HAP-1 (cell line): ENCODE measurements around the gene ATP2B2.

ENCODE experiments used
- DNase-seq, 2 experiments: peaks; one replicate each; pipeline ENCODE4 v3.0.0-alpha.2; 2016 to 2020; ENCODE audit warnings: low spot score in 2 of 2
- H3K27me3 ChIP-seq: fragments of 250-450 bp; sonication (Bioruptor Pico); 2 replicates; pipeline ENCODE4 v1.5.1; 2020; ENCODE audit warnings: low read depth, mild to moderate bottlenecking, moderate library complexity
- H3K36me3 ChIP-seq: fragments of 250-450 bp; sonication (Bioruptor Pico); replicated peaks from 2 replicates; pipeline ENCODE4 v1.5.1; 2020; ENCODE audit warnings: mild to moderate bottlenecking
- H3K4me1 ChIP-seq: fragments of 250-450 bp; sonication (Bioruptor Pico); 2 replicates; pipeline ENCODE4 v1.5.1; 2020; ENCODE audit warnings: mild to moderate bottlenecking
- H3K4me3 ChIP-seq: fragments of 250-450 bp; sonication (Bioruptor Pico); 2 replicates; pipeline ENCODE4 v1.5.1; 2020; ENCODE audit warnings: mild to moderate bottlenecking, moderate library complexity
- H3K9me3 ChIP-seq: fragments of 250-450 bp; sonication (Bioruptor Pico); 2 replicates; pipeline ENCODE4 v1.5.1; 2020; ENCODE audit warnings: mild to moderate bottlenecking, moderate library complexity
- in situ Hi-C: fragments of 300-500 bp; cut with MboI; formaldehyde crosslinking; loops from 3 replicates; pipeline ENCODE4 v1.14.3; 2020; ENCODE audit warnings: low sequenced_read_pairs, inconsistent platforms, mixed read lengths

ATP2B2 gene

DNA sequence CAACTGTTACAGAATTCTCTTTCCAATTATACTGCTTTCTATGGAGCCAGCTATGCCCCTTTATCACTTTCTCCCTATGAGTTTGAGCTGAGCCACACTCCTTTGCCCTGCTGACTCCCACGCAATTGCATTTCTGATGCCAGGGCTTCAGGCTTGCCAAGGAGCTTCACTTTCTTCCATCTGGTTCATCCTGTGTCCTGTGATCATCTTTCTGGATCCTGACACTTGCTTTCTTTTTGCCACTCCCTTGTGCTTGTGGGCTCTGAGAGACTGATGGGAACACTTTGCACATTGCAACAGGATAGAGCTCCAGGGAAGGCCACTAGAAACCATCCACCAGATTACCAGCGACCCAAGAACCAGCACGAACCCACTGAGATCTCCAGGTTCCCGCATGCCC lies 107.5 kb downstream of the ATP2B2 start:
- Histone ChIP-seq H3K4me3 (no peak overlapping the region), H3K4me1 (no peaks in the 10 kb centered on the region), H3K9me3 (no peaks in the 10 kb centered on the region), H3K27me3 (no peaks in the 10 kb centered on the region), H3K36me3 (no peaks in the 10 kb centered on the region)
- DNase-seq = no peak
- in situ Hi-C loops = no loop called here

DNA sequence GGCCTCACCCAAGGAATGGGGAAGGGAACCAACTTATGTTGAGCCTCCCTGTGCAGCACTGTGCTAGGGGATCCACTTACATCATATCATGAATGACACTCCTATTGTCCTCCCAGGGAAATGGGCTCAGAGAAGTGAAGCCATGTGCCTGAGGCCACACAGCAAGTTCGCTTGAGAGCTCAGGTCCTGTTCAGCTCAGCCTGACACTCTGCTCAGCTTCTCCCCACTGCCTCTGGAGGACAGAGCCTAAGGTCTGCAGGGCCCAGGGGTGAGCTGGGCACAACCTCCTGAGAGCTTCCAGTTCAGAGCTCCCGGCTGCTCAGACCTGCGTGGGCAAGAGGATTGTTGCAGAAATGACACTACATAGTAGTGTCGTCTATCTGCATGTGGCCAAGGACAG lies 108.5 kb downstream of the ATP2B2 start:
- DNase-seq = no peak
- Histone ChIP-seq H3K9me3 (no peaks in the 10 kb centered on the region), H3K36me3 (no peaks in the 10 kb centered on the region), H3K4me1 (no peaks in the 10 kb centered on the region), H3K27me3 (no peaks in the 10 kb centered on the region), H3K4me3 (no peak overlapping the region)
- in situ Hi-C loops = no loop called here

DNA sequence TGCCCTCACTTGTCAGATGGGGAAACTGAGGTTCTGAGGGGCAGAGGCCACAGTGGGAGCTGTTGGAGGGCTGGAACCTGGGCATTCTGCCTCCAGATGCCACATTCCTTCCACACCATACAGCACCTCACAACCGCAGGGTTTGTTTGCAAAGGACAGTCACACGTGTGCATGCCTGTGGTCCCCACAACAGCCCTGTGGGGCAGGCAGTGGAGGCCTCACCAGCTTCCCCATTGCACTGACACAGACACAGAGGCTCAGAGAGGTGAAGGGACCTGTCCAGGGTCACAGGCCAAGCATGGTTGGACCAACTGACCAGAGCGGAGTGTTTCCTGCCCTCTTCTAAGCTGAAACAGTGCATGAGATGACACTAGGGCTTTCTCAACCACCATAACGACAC lies 109.3 kb downstream of the ATP2B2 start:
- Histone ChIP-seq H3K36me3 (no peaks in the 10 kb centered on the region), H3K4me3 (no peak overlapping the region), H3K4me1 (no peaks in the 10 kb centered on the region), H3K9me3 (no peaks in the 10 kb centered on the region), H3K27me3 (no peaks in the 10 kb centered on the region)
- in situ Hi-C loops = no loop called here
- no peak for DNase-seq

DNA sequence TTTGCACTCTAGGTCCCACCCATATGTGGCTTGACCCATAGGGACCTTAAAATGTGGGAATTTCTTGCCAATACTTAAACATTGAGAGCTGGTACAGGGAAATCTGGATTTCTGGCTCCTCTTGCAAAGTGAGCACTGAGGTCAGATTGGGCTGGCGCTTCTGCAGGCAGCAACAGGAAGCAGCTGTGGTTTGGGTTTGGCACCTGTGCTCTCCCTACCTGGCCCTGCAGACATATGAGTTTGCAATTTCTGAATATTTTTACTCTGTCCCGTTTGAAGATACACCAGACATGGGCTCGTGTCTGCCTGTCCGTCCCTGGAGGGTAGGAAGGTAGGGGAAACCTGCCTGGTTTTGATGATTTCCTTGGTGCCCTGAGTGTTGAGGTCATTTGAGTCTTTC lies 109.7 kb downstream of the ATP2B2 start:
- H3K27me3 ChIP-seq = no peaks in the 10 kb centered on the region
- DNase-seq = no peak
- no peak overlapping the region for H3K4me3 ChIP-seq
- H3K36me3 ChIP-seq = no peaks in the 10 kb centered on the region
- H3K4me1 ChIP-seq = no peaks in the 10 kb centered on the region
- H3K9me3 ChIP-seq = no peaks in the 10 kb centered on the region
- in situ Hi-C loops = no loop called here

DNA sequence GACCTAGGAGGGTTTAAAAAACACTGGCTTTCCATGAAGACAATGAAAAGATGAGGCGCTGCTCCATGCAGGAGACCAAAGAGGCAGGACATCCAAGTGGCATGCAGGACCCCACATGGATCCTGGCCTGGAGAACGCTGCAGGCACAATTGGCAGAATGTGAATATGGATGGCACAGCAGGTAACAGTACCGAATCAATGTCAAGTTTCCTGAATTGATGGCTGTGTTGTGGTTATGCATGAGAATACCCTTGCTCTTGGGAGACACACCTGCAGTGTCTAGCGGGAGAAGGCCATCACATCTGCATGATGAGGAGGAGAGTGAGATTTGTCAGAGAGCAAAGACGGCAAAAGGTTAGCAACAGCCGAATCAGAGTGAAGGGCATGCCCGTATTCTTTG lies 110.2 kb downstream of the ATP2B2 start:
- no peak overlapping the region for H3K4me3 ChIP-seq
- no peaks in the 10 kb centered on the region for H3K27me3 ChIP-seq
- no peak for DNase-seq
- in situ Hi-C loops = no loop called here
- no peaks in the 10 kb centered on the region for H3K4me1 ChIP-seq
- H3K9me3 ChIP-seq = no peaks in the 10 kb centered on the region
- no peaks in the 10 kb centered on the region for H3K36me3 ChIP-seq

DNA sequence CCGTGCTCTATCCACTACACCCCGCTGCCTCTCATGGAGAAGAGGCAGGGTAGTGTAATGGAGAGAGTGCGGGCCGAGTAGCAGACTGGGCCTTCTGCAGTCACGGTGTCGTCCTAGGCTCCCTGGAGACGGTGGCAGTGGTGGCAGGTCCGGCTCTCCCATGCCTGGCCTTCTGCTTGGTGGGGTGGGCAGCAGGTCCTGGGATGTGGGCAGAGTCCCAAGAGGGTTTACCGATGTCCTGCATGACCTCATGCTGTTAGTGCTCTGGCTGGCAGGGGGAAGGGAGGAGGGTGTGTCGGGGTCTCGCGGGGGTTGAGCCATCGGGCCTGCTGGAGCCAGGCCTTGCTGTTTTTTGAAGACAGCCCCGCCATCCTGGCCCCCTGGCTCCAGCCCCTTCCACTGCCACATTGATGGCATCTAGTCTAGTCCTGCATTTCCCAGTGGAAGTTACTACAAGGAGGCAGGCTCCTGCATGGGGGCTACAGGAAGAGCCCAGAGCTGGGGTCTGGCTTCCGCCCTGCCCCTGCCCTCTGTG lies 110.8 kb downstream of the ATP2B2 start:
- no peaks in the 10 kb centered on the region for H3K4me1 ChIP-seq
- in situ Hi-C loops = no loop called here
- H3K9me3 ChIP-seq = no peaks in the 10 kb centered on the region
- no peaks in the 10 kb centered on the region for H3K27me3 ChIP-seq
- no peak overlapping the region for H3K4me3 ChIP-seq
- no peaks in the 10 kb centered on the region for H3K36me3 ChIP-seq
- DNase-seq = no peak

DNA sequence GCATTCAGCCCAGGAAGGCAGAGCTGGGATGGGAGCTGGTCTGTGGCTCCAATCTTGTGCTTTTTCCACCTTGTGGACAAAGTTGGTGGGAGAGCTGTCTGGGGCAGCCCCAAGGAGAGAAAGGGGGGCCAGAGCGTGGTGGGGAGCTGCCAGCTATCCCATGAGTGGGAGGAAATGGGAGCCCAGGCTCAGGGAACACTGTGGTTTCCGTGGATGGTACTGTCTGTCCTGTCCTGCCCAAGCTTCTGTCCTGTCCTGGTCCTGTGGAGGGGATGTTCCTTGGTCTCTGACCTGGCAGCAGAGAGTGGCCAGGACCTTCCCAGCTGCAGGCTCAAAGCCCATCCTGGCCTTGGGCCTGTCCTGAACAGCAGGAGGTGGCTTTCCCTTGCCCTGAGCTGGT lies 111.9 kb downstream of the ATP2B2 start:
- no peaks in the 10 kb centered on the region for H3K4me1 ChIP-seq
- H3K27me3 ChIP-seq = no peaks in the 10 kb centered on the region
- H3K9me3 ChIP-seq = no peaks in the 10 kb centered on the region
- in situ Hi-C loops = no loop called here
- no peak for DNase-seq
- no peaks in the 10 kb centered on the region for H3K36me3 ChIP-seq
- H3K4me3 ChIP-seq = no peak overlapping the region

DNA sequence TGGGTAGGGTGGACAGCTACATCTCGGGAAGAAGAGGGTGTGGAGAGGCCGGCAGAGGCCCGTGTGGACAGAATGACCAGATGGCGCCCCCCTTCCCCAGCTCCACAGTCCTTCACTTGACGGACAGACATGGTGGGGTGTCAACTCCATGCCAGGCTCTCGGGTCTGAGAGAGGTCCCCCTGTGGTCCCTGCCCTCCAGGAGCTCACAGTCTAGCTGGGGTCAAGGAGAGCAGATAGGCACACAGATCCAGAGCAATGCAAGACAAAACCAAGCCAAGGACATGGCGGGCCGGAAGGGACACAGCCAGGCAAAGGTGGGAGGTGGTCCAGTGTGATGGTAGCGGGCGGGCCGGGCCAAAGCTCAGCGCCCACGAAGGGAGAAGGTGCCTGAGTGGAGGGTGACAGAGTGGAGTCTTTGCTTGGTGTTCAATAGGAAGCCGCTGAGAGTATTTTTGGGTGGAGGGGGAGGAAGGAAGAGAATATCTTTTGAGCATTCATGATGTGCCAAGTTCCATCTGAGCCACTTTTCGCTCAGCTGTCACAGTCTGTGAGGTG lies 112.4 kb downstream of the ATP2B2 start:
- H3K4me3 ChIP-seq = no peak overlapping the region
- no peaks in the 10 kb centered on the region for H3K4me1 ChIP-seq
- in situ Hi-C loops = no loop called here

DNA sequence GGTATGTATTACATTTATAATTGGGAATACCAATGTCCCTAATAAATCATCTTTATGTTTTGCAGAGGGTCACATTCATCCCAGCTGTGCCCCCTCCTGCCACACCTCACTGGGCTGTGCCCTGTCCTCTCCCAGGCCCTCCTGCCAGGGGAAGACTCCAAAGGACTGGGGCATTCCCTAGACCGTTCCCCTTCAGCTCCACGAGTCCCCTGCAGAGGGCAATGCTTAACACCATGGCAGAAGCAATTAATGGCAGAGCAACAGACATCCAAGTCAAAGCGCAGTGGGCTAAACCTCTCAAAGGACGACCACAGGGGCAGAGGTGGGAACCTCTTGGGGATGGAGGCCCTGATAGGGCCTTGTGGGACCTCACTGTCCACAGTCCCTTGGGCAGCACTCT lies 113.1 kb downstream of the ATP2B2 start:
- Histone ChIP-seq H3K4me3 (no peak overlapping the region), H3K4me1 (no peaks in the 10 kb centered on the region), H3K27me3 (no peaks in the 10 kb centered on the region), H3K9me3 (no peaks in the 10 kb centered on the region), H3K36me3 (no peaks in the 10 kb centered on the region)
- no peak for DNase-seq
- in situ Hi-C loops = no loop called here

More for the DNA sequence above, 112.4 kb downstream of the ATP2B2 start:
- no peak for DNase-seq
- H3K36me3 ChIP-seq = no peaks in the 10 kb centered on the region
- H3K27me3 ChIP-seq = no peaks in the 10 kb centered on the region
- no peaks in the 10 kb centered on the region for H3K9me3 ChIP-seq

DNA sequence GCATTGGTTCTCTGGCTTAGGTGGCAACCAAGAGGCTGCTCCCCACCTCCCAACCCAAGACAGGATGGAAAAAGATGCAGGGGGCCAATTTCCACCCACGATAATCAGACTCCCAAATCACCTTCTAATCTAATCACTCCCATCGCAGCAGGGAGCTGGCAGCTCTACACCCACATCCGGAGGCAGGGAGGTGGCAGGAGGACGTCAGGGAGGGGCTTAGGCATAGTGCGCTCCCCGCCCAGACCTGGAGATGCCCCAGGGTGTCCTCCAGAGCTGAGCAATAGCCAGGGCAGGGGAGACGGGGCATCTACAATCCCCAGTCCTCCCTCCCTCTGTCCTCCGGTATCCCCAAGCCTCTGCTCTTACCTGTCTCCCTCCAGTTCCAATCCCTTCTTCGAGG lies 114.0 kb downstream of the ATP2B2 start:
- Histone ChIP-seq H3K4me1 (no peaks in the 10 kb centered on the region), H3K36me3 (no peaks in the 10 kb centered on the region), H3K27me3 (no peaks in the 10 kb centered on the region), H3K9me3 (no peaks in the 10 kb centered on the region), H3K4me3 (no peak overlapping the region)
- in situ Hi-C loops = no loop called here
- no peak for DNase-seq

DNA sequence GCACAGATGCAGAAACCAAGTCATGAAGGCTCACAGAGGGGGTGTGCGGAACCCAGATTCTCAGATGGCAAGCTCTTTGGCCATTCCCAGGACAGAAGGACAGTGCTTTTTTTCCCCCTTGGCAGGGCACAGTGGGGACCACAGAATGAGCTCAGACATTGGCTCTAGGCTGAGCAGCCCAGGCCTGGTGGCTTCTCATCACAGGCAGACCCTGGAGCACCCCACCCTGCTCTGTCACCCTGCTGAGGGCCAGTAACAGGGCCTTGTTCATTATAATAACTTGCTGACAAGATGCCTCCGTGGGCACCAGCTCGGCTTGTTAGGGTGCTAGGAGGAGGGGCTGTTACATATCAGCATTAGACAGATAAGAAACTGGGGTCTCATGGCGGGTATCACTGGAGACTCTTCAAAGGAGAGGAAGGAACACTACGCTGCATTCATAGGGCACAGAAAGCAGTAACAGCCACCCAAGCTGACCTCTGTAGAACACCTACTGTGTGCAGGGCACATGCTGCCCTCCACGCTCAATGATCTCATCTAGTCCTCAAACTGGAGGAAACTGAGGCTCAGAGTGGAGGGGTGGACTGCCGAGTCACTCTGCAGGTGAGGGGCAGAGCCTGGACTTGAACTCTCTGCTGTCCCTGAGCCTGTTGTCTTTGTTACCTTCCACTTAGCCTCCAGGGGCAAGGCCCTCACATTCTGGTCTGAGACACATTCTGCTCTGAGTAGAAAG lies 114.6 kb downstream of the ATP2B2 start:
- H3K27me3 ChIP-seq = no peaks in the 10 kb centered on the region
- no peak overlapping the region for H3K4me3 ChIP-seq
- no peaks in the 10 kb centered on the region for H3K9me3 ChIP-seq
- in situ Hi-C loops = no loop called here
- H3K4me1 ChIP-seq = no peaks in the 10 kb centered on the region
- no peaks in the 10 kb centered on the region for H3K36me3 ChIP-seq
- no peak for DNase-seq

DNA sequence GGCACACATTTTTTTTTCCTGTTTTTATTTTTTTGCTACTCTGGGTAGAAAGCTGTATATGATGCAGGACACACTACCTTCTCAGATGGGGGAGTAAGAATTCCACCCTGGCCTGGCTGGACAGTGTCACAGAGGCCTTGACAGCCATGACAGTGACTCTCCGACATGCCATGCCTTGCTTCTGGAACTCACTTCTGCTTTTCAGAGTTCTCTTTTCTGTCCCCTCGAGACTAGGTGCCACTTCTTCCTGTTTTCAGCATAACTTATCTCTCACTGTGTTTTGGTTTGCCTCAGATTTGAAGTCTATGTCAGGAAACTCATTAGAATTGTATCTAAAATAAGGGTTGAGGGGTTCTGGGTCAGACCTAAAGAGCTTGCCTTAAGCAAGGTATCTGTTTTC lies 115.4 kb downstream of the ATP2B2 start:
- Histone ChIP-seq H3K4me1 (no peaks in the 10 kb centered on the region), H3K9me3 (no peaks in the 10 kb centered on the region), H3K36me3 (no peaks in the 10 kb centered on the region), H3K27me3 (no peaks in the 10 kb centered on the region), H3K4me3 (no peak overlapping the region)
- DNase-seq = no peak
- in situ Hi-C loops = no loop called here

DNA sequence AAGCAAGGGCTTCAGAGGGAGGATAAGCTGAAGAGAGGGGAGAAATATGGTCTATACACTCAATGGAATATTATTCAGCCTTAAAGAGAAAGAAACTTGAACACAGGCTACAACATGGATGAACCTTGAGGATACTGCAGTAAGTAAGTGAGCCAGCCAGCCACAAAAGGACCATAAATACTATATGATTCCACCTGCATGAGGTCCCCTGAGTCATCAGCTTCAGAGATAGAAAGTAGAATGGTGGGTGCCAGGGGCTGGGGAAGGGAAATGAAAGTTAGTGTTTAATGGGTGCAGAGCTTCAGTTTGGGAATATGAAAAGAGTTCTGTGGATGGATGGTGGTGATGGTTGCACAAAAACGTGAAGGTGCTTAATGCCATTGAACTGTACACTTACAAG lies 116.0 kb downstream of the ATP2B2 start:
- Histone ChIP-seq H3K27me3 (no peaks in the 10 kb centered on the region), H3K4me1 (no peaks in the 10 kb centered on the region), H3K4me3 (no peak overlapping the region), H3K9me3 (no peaks in the 10 kb centered on the region), H3K36me3 (no peaks in the 10 kb centered on the region)
- in situ Hi-C loops = no loop called here
- DNase-seq = no peak

DNA sequence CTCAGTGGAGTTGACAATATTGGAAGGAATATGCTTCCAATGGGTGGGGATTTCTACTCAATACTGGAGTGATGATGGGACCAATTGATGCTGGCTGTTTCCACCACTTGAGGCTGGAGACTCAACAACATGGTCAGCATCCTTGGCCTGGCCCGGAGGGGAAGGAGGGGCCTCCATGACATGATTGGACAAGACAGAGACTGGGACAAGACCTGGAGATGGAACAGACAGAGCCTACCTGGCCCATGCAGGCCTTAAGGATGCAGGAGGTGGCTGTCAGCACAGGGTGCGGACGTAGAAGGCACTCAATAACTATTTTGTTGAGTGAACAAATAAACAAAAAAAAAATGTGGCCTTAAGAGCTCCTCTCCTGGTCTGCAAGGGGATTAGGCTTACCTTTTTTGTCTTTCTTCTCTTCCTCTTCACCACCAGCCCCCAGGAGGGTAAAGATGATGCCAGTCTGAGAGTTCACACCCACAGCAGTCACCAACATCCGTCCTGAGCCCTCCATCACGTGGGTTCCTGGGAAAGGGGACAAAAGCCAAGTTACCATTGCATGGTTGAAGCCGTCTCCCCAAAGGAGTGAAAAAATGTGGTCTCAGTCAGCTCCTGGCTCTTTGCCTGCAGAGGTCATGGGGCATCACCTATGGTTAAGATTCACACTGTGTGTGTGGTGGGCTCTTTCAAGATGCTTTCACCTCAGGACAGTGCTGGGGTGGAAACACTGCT lies 117.3 kb downstream of the ATP2B2 start:
- in situ Hi-C loops = no loop called here
- DNase-seq = no peak

More for the DNA sequence above, 117.3 kb downstream of the ATP2B2 start:
- H3K9me3 ChIP-seq = no peaks in the 10 kb centered on the region
- no peaks in the 10 kb centered on the region for H3K27me3 ChIP-seq
- H3K36me3 ChIP-seq = no peaks in the 10 kb centered on the region
- no peak overlapping the region for H3K4me3 ChIP-seq
- no peaks in the 10 kb centered on the region for H3K4me1 ChIP-seq
